ENCODE measurements around the gene LPAR4.

The LPAR4 gene

GRCh38 chrX:78747971-78748370 lies 451 bp downstream of the LPAR4 start:
- Histone ChIP-seq H3K4me1 (ENCODE audit: control insufficient read depth, insufficient read depth, low read length) (no peaks in the 10 kb centered on the region), H3K4me3 (ENCODE audit: low read depth, low read length) (no peak overlapping the region), H3K36me3 (ENCODE audit: control insufficient read depth in 2 of 2, insufficient read depth in 1 of 2, low read length in 2 of 2) (no peaks in the 10 kb centered on the region), H3K27ac (ENCODE audit: extremely low read depth, low read depth, low read length) (no peak overlapping the region), H3K9me3 (ENCODE audit: control insufficient read depth, insufficient read depth, low read depth, low read length) (no peaks in the 10 kb centered on the region)
- ChIA-PET CTCF (no interaction called here), POLR2A (interaction anchor here (0.7 kb wide), 1 partner anchor 14 kb away, joined by 11 read pairs; no protein-coding TSS in a partner anchor)
- TF ChIP-seq ZNF530 (tag by site-specific recombination; IDR thresholded peaks at IDR 0.05; ENCODE audit: low read depth) (no peak), ZFP69B (tag by site-specific recombination; IDR thresholded peaks at IDR 0.05) (no peak), ZNF558 (tag by site-specific recombination; IDR thresholded peaks at IDR 0.05) (no peak), ZNF248 (tag by site-specific recombination; IDR thresholded peaks at IDR 0.05) (no peak), TCF7L2 (IDR thresholded peaks at IDR 0.05; ENCODE audit: borderline replicate concordance, low read depth, low read length) (no peak), MYNN (tag by site-specific recombination; IDR thresholded peaks at IDR 0.05; ENCODE audit: borderline replicate concordance) (no peak), ZBTB8A (tag by site-specific recombination; IDR thresholded peaks at IDR 0.05) (no peak)
- TF ChIP-seq, protein P1, sequence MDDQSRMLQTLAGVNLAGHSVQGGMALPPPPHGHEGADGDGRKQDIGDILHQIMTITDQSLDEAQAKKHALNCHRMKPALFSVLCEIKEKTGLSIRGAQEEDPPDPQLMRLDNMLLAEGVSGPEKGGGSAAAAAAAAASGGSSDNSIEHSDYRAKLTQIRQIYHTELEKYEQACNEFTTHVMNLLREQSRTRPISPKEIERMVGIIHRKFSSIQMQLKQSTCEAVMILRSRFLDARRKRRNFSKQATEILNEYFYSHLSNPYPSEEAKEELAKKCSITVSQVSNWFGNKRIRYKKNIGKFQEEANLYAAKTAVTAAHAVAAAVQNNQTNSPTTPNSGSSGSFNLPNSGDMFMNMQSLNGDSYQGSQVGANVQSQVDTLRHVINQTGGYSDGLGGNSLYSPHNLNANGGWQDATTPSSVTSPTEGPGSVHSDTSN (CRISPR knock-in tag; IDR thresholded peaks at IDR 0.05): no peak
- TF ChIP-seq, protein P2, sequence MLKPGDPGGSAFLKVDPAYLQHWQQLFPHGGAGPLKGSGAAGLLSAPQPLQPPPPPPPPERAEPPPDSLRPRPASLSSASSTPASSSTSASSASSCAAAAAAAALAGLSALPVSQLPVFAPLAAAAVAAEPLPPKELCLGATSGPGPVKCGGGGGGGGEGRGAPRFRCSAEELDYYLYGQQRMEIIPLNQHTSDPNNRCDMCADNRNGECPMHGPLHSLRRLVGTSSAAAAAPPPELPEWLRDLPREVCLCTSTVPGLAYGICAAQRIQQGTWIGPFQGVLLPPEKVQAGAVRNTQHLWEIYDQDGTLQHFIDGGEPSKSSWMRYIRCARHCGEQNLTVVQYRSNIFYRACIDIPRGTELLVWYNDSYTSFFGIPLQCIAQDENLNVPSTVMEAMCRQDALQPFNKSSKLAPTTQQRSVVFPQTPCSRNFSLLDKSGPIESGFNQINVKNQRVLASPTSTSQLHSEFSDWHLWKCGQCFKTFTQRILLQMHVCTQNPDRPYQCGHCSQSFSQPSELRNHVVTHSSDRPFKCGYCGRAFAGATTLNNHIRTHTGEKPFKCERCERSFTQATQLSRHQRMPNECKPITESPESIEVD (tag by site-specific recombination; IDR thresholded peaks at IDR 0.05): no peak

DNA sequence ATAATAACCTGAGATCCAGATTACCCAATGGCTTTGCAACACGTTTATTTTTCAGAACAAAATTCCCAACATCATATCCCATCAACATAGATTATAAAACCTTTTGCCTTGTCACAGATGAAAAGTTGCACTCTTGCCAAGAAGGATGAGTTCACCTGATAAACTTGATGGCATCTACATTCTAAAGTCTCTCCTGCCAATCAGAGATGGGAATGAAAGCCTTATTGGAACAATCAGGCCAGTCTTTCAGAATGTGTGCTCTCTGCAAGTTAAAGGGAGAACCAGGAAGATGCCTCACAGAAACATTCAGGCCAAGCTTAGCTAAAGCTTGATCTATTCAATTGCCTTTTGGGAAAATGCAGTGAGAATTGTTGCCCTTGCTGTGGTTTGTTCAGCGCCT lies 1.3 kb downstream of the LPAR4 start:
- H3K27ac ChIP-seq (ENCODE audit: extremely low read depth, low read depth, low read length): no peak overlapping the region
- CTCF ChIA-PET: interaction anchor here (0.6 kb wide), 1 partner anchor 1858 kb away, joined by 5 read pairs; no protein-coding TSS in a partner anchor
- TF ChIP-seq ZXDB (tag by site-specific recombination; IDR thresholded peaks at IDR 0.05) (no peak), WT1 (tag by site-specific recombination; IDR thresholded peaks at IDR 0.05) (no peak), ZNF184 (tag by site-specific recombination; IDR thresholded peaks at IDR 0.05) (no peak)
- TF ChIP-seq, protein P3, sequence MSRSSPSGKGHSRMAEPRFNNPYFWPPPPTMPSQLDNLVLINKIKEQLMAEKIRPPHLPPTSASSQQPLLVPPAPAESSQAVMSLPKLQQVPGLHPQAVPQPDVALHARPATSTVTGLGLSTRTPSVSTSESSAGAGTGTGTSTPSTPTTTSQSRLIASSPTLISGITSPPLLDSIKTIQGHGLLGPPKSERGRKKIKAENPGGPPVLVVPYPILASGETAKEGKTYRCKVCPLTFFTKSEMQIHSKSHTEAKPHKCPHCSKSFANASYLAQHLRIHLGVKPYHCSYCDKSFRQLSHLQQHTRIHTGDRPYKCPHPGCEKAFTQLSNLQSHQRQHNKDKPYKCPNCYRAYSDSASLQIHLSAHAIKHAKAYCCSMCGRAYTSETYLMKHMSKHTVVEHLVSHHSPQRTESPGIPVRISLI (tag by site-specific recombination; IDR thresholded peaks at IDR 0.05): no peak
- no peak overlapping the region for H3K4me3 ChIP-seq (ENCODE audit: low read depth, low read length)
- H3K4me1 ChIP-seq (ENCODE audit: control insufficient read depth, insufficient read depth, low read length): no peaks in the 10 kb centered on the region
- no peaks in the 10 kb centered on the region for H3K9me3 ChIP-seq (ENCODE audit: control insufficient read depth, insufficient read depth, low read depth, low read length)
- POLR2A ChIA-PET: no interaction called here
- no peaks in the 10 kb centered on the region for H3K36me3 ChIP-seq (ENCODE audit: control insufficient read depth in 2 of 2, insufficient read depth in 1 of 2, low read length in 2 of 2)

DNA sequence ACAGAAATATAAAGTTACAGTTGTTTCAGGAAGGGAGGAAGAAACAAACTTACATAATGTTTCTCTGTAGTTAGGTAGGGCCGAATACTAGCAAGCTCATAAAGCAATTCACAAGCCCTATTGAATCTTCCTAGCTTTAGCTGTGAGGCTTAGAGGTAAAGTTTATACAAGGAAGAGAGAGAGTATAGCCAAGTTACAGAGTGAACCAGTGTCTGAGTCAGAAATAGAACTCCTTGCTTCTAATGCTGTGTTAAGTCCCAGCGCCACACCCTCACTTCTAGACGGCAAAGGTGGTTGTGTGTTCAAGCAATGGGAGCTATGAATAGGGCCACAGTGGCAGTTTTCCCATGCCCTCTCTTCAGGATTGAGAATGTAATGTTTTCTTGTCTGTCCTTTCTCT lies 6.1 kb downstream of the LPAR4 start:
- Histone ChIP-seq H3K4me3 (ENCODE audit: low read depth, low read length) (no peak overlapping the region), H3K9me3 (ENCODE audit: control insufficient read depth, insufficient read depth, low read depth, low read length) (no peaks in the 10 kb centered on the region; the same call in 1 of the 2 replicates), H3K27ac (ENCODE audit: extremely low read depth, low read depth, low read length) (no peak overlapping the region), H3K36me3 (ENCODE audit: control insufficient read depth in 2 of 2, insufficient read depth in 1 of 2, low read length in 2 of 2) (no peaks in the 10 kb centered on the region), H3K4me1 (ENCODE audit: control insufficient read depth, insufficient read depth, low read length) (no peaks in the 10 kb centered on the region)
- ChIA-PET POLR2A (no interaction called here), CTCF (no interaction called here)
- no peak for TF ChIP-seq ZNF571 (tag by site-specific recombination; IDR thresholded peaks at IDR 0.05)

GRCh38 chrX:78754917-78755316 lies 7.4 kb downstream of the LPAR4 start:
- TF ChIP-seq ZNF174 (tag by site-specific recombination; IDR thresholded peaks at IDR 0.05): no peak
- TF ChIP-seq ZNF776 (tag by site-specific recombination; IDR thresholded peaks at IDR 0.05; ENCODE audit: borderline replicate concordance): no peak
- no peak for TF ChIP-seq ZNF654 (tag by site-specific recombination; IDR thresholded peaks at IDR 0.05; ENCODE audit: low read depth)
- no peak for TF ChIP-seq ZNF473 (tag by site-specific recombination; IDR thresholded peaks at IDR 0.05)
- TF ChIP-seq ZNF324 (tag by site-specific recombination; IDR thresholded peaks at IDR 0.05): no peak
- Histone ChIP-seq H3K4me1 (ENCODE audit: control insufficient read depth, insufficient read depth, low read length) (no peaks in the 10 kb centered on the region), H3K9me3 (ENCODE audit: control insufficient read depth, insufficient read depth, low read depth, low read length) (no peaks in the 10 kb centered on the region; the same call in 1 of the 2 replicates), H3K27ac (ENCODE audit: extremely low read depth, low read depth, low read length) (no peak overlapping the region), H3K4me3 (ENCODE audit: low read depth, low read length) (no peak overlapping the region), H3K36me3 (ENCODE audit: control insufficient read depth in 2 of 2, insufficient read depth in 1 of 2, low read length in 2 of 2) (no peaks in the 10 kb centered on the region)
- ChIA-PET CTCF (no interaction called here), POLR2A (no interaction called here)
